Thoracic aorta (tissue), 2 donors: ENCODE results near the gene ACACA. TPM values are rescaled to one million over a fixed set of nuclear protein-coding genes. Genes with fewer than 3 reads are reported as not detected.

Source experiments
- ATAC-seq: fragments of 150-250 bp; one replicate; pipeline ENCODE4 v1.8.0; 2017; ENCODE audit warnings: low read depth; ENCODE audit not compliant: insufficient number of reproducible peaks, low FRiP score
- DNase-seq: peaks from one replicate; pipeline ENCODE4 v3.0.0-alpha.2; 2020; ENCODE audit warnings: low spot score
- H3K27ac ChIP-seq, 2 donors: fragments of 200-600 bp; sonication (generic); 1 replicate in 1 of 2; 2 replicates in 1 of 2; pipeline ENCODE4 v1.5.1; 2016; ENCODE audit warnings: mild to moderate bottlenecking in 2 of 2, moderate library complexity in 2 of 2
- H3K27me3 ChIP-seq: fragments of 200-600 bp; sonication (generic); replicated peaks from 2 replicates; pipeline ENCODE4 v1.6.0; 2016; ENCODE audit warnings: mild to moderate bottlenecking; ENCODE audit not compliant: insufficient read depth
- H3K36me3 ChIP-seq: fragments of 200-600 bp; sonication (generic); one replicate; pipeline ENCODE4 v1.5.1; 2016
- H3K4me1 ChIP-seq, 2 donors: fragments of 200-600 bp; sonication (generic); 1 replicate in 1 of 2; 2 replicates in 1 of 2; pipeline versions ENCODE4 v1.5.1 to v1.6.0; 2016; ENCODE audit warnings: low read depth in 2 of 2, mild to moderate bottlenecking in 1 of 2; ENCODE audit not compliant: control insufficient read depth in 1 of 2
- H3K4me3 ChIP-seq: fragments of 200-600 bp; sonication (generic); 2 replicates; pipeline ENCODE4 v1.5.1; 2016; ENCODE audit warnings: mild to moderate bottlenecking
- H3K9me3 ChIP-seq: fragments of 200-600 bp; sonication (generic); 2 replicates; pipeline ENCODE4 v1.5.1; 2016
- CTCF ChIP-seq: fragments of 200-600 bp; sonication (generic); IDR thresholded peaks from one replicate; pipeline ENCODE4 v1.5.1; 2019; ENCODE audit warnings: antibody characterized with exemption
- total RNA-seq, 2 donors: library from RNA; depleted of rRNA; stranded (reverse); fragments of >200 nt; gene quantifications; one replicate each; pipeline versions ENCODE4 v1.1.0 to v1.2.3, GENCODE V29; 2016

ACACA gene
- total RNA-seq, 2 donors from 2014 or later = 20.7 to 34.0 TPM

- H3K36me3 ChIP-seq = no peaks in the 10 kb centered on the region
- ATAC-seq = no peak
- TF ChIP-seq CTCF = no peak
Observed at GRCh38 chr17:37142294-37142896, 264.2 kb downstream of the ACACA start.

GRCh38 chr17:37138571-37139120, 268.0 kb downstream of the ACACA start:
- H3K27me3 ChIP-seq = no peaks in the 10 kb centered on the region
- no peak for TF ChIP-seq CTCF
- H3K9me3 ChIP-seq = no peaks in the 10 kb centered on the region
- no peaks in the 10 kb centered on the region for H3K4me1 ChIP-seq
- ATAC-seq = no peak
- DNase-seq = no peak
- H3K27ac ChIP-seq = no peak overlapping the region
- no peak overlapping the region for H3K4me3 ChIP-seq
- H3K36me3 ChIP-seq = no peaks in the 10 kb centered on the region

More at GRCh38 chr17:37142294-37142896, 264.2 kb downstream of the ACACA start:
- Histone ChIP-seq H3K4me1 (no peaks in the 10 kb centered on the region), H3K27me3 (no peaks in the 10 kb centered on the region), H3K4me3 (no peak overlapping the region), H3K9me3 (no peaks in the 10 kb centered on the region), H3K27ac (no peak overlapping the region)
- no peak for DNase-seq

GRCh38 chr17:37137906-37138514, 268.6 kb downstream of the ACACA start:
- H3K36me3 ChIP-seq = no peaks in the 10 kb centered on the region
- no peak for ATAC-seq

GRCh38 chr17:37137070-37137610, 269.5 kb downstream of the ACACA start:
- no peaks in the 10 kb centered on the region for H3K4me1 ChIP-seq
- H3K27ac ChIP-seq = no peak overlapping the region
- no peak for DNase-seq
- H3K36me3 ChIP-seq = no peaks in the 10 kb centered on the region
- H3K27me3 ChIP-seq = no peaks in the 10 kb centered on the region
- TF ChIP-seq CTCF = no peak
- ATAC-seq = no peak
- no peaks in the 10 kb centered on the region for H3K9me3 ChIP-seq
- H3K4me3 ChIP-seq = no peak overlapping the region

More at GRCh38 chr17:37137906-37138514, 268.6 kb downstream of the ACACA start:
- Histone ChIP-seq H3K4me3 (no peak overlapping the region), H3K27me3 (no peaks in the 10 kb centered on the region), H3K4me1 (no peaks in the 10 kb centered on the region), H3K9me3 (no peaks in the 10 kb centered on the region), H3K27ac (no peak overlapping the region)
- no peak for DNase-seq
- no peak for TF ChIP-seq CTCF

GRCh38 chr17:37135576-37135975, 271.1 kb downstream of the ACACA start:
- Histone ChIP-seq H3K27me3 (no peaks in the 10 kb centered on the region), H3K4me3 (no peak overlapping the region), H3K27ac (no peak overlapping the region), H3K9me3 (no peaks in the 10 kb centered on the region), H3K36me3 (no peaks in the 10 kb centered on the region), H3K4me1 (no peaks in the 10 kb centered on the region)
- DNase-seq = no peak
- ATAC-seq = no peak
- no peak for TF ChIP-seq CTCF
